ENCODE data around the gene MYOF.

DNA sequence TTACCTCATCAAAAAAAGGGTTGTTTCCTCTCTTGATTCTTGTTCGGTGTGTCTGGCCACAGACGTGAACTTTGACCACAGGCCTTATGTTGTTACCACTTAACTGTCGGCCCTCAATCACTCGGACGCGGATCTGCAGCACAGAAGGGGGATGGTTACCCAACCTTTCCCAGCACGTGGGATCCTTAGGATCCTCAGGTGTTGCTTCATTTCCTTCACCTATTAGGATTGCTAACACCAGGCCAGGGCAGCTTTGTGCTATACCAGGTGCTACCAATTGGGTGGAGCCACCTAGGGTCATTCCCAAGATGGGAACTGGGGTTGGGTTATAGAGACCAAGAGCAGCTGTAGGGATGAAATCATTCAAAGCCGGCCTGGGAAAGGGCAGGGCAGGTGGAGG, 73.4 kb downstream of the MYOF start:
- TF ChIP-seq POLR2A (IDR thresholded peaks at IDR 0.05; ENCODE audit: low read length) (no peak), GATA1 (IDR thresholded peaks at IDR 0.05; ENCODE audit: low read depth, low read length) (no peak)

Data from erythroblast (primary cell).